Mammary epithelial cell (primary cell): ENCODE data around the gene PTPRR.

Experiments
- CTCF ChIP-seq, 2 donors: IDR thresholded peaks in 1 of 2; conservative IDR thresholded peaks in 1 of 2; 2 replicates each; pipeline ENCODE4 v1.5.1; 2011 to 2012; ENCODE audit warnings: inconsistent platforms in 2 of 2, low read length in 2 of 2, mild to moderate bottlenecking in 2 of 2, control low read depth in 1 of 2, low read depth in 1 of 2; ENCODE audit not compliant: insufficient read depth in 1 of 2; ENCODE audit errors: extremely low read depth in 1 of 2
- EZH2 ChIP-seq: IDR thresholded peaks from 2 replicates; pipeline ENCODE4 v1.6.1; 2012; ENCODE audit warnings: low read length, inconsistent platforms, borderline replicate concordance

DNA sequence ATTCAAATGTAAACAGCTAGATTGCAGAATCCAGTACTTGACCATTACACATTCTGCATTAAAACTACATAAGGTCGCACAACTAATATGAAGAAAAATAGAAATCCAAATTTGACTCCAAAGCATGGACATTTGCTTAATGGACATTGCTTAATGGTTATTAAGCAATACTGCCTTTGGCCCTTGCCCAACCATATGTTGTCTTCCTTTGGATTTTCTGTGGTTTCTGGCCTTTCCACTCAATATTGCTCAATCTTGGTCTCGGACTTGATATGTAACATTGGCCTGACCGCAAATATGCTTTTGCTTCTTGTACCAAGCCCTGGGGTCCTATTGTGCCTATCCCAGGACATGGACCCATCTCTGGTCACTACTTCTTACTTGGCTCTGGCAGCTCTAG is 67.2 kb downstream of the PTPRR start:
- no peak for TF ChIP-seq CTCF (conservative IDR thresholded peaks at IDR 0.05 in 1 of 2, IDR thresholded peaks at IDR 0.05 in 1 of 2; ENCODE audit: extremely low read depth in 1 of 2, insufficient read depth in 1 of 2, low read depth in 1 of 2, low read length in 2 of 2)
- no peak for TF ChIP-seq EZH2
